Thyroid gland (tissue), 4 donors: ENCODE results near the gene TRIM17. TPM values are rescaled to one million over a fixed set of nuclear protein-coding genes. Genes with fewer than 3 reads are reported as not detected.

Experiments used
- DNase-seq, 2 donors: peaks; one replicate each; pipeline ENCODE4 v3.0.0-alpha.2; 2019
- H3K27ac ChIP-seq, 3 donors: fragments of 200-600 bp; sonication (generic); 1 replicate in 2 of 3; 2 replicates in 1 of 3; pipeline ENCODE4 v1.5.1; 2016 to 2019; ENCODE audit warnings: mild to moderate bottlenecking in 1 of 3, moderate library complexity in 1 of 3
- H3K27me3 ChIP-seq: fragments of 200-600 bp; sonication (generic); one replicate; pipeline ENCODE4 v1.5.1; 2019
- H3K36me3 ChIP-seq, 2 donors: fragments of 200-600 bp; sonication (generic); one replicate each; pipeline ENCODE4 v1.5.1; 2016 to 2019
- H3K4me1 ChIP-seq, 2 donors: fragments of 200-600 bp; sonication (generic); one replicate each; pipeline ENCODE4 v1.5.1; 2017 to 2019
- H3K4me3 ChIP-seq, 3 donors: fragments of 200-600 bp; sonication (generic); replicated peaks in 1 of 3; 1 replicate in 2 of 3; 2 replicates in 1 of 3; pipeline ENCODE4 v1.5.1; 2016; ENCODE audit warnings: mild to moderate bottlenecking in 1 of 3
- H3K9me3 ChIP-seq: fragments of 200-600 bp; sonication (generic); one replicate; pipeline ENCODE4 v1.5.1; 2017
- POLR2A ChIP-seq, 2 donors: fragments of 450-650 bp; IDR thresholded peaks; one replicate each; pipeline ENCODE4 v1.6.1; 2017; ENCODE audit warnings: antibody characterized with exemption in 2 of 2, mild to moderate bottlenecking in 2 of 2, moderate library complexity in 1 of 2
- WGBS, 2 donors: methylation state at CpG; one replicate each; pipeline ENCODE4 v1.1.5; 2017; 5-methylcytosine and 5-hydroxymethylcytosine counted together
- intact Hi-C: fragments of 100-400 bp; cut with DNase I; formaldehyde crosslinking; loops from one replicate; pipeline ENCODE4 v1.15.1; 2023
- total RNA-seq, 4 donors: library from RNA; depleted of rRNA; stranded (reverse); fragments of >200 nt; gene quantifications; one replicate each; pipeline ENCODE4 v1.2.3, GENCODE V29; 2016
- TF ChIP-seq, protein P1 (sequence below), 6 experiments: fragments of 200-600 bp in 3 of 6; fragments of 450-650 bp in 3 of 6; sonication (generic) in 3 of 6; IDR thresholded peaks; one replicate each; pipeline ENCODE4 v1.5.1; 2016 to 2019; ENCODE audit warnings: antibody characterized with exemption in 6 of 6, mild to moderate bottlenecking in 2 of 6, inconsistent platforms in 1 of 6, moderate library complexity in 1 of 6

Gene TRIM17
- total RNA-seq, 4 donors from 2014 or later, result 1.3 to 2.8 (median 2.8) TPM; not detected in 1

DNA sequence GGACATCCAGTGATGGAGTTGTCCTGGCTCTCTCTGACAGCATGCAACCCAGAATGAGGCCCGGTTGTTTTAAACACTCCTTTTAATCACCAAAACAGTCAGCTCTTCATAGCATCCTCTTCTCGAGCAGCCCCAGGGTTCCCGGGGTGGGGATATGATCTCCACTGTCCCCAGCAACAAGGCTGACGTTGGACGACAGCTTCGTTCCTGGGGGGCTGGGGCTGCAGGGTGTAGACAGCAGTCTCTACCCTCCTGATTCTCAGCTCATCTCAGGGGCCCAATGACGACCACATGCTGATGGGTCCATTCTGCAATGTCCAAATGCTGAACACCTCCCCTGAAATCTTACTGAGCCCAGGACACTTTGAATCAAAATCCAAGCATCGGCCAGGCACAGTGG is 37.0 kb downstream of the TRIM17 start:
- intact Hi-C loops, result loop anchor here (10.0 kb wide), 2 partner anchors 105 to 165 kb away; partner anchors contain the start of gene RNF187
- Histone ChIP-seq H3K9me3 (no peaks in the 10 kb centered on the region), H3K36me3 (no peaks in the 10 kb centered on the region), H3K4me1 (peaks cover 16 to 25% of the 10 kb centered on the region in 2 donors), H3K27me3 (no peaks in the 10 kb centered on the region), H3K4me3 (no peak overlapping the region), H3K27ac (peak overlapping the region in 1 of 3 donors; percentile 74)
- TF ChIP-seq POLR2A (IDR thresholded peaks at IDR 0.05), result no peak
- TF ChIP-seq, protein P1, sequence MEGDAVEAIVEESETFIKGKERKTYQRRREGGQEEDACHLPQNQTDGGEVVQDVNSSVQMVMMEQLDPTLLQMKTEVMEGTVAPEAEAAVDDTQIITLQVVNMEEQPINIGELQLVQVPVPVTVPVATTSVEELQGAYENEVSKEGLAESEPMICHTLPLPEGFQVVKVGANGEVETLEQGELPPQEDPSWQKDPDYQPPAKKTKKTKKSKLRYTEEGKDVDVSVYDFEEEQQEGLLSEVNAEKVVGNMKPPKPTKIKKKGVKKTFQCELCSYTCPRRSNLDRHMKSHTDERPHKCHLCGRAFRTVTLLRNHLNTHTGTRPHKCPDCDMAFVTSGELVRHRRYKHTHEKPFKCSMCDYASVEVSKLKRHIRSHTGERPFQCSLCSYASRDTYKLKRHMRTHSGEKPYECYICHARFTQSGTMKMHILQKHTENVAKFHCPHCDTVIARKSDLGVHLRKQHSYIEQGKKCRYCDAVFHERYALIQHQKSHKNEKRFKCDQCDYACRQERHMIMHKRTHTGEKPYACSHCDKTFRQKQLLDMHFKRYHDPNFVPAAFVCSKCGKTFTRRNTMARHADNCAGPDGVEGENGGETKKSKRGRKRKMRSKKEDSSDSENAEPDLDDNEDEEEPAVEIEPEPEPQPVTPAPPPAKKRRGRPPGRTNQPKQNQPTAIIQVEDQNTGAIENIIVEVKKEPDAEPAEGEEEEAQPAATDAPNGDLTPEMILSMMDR (IDR thresholded peaks at IDR 0.05), result no peak
- no peak for DNase-seq
- 75 to 80% methylated on average over 8 of the region's 8 CpGs for WGBS, 2 donors

DNA sequence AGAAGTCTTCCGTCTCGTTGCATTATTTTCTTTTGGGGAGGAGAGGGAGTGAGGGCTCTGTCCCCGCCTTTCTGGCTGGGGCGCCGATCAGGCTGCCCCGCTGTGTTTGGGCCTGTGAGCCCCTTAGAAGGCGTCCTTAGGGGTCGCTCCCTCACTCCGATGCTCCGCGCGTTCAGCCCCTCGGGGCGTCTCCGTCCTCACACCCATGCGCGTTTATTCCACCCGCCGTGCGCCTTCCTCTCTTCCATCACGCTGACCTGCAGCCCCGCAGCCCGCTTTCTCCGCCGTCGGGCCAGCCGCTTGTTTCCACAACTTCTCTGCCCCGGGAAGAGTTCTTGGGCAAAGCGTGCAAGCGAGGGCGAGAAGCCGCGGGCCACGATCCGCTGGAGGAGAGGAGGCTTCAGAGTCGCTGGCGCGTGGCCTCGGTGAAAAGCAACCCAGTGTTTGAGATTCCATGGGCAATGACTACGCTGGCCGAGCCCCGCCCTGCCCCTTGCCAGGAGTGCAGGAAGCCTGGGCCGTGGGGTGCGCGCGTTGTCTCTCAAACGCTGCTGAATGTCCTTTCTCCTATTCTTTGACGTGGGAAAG is 37.7 kb downstream of the TRIM17 start:
- Histone ChIP-seq H3K36me3 (no peaks in the 10 kb centered on the region), H3K4me1 (peaks cover 16 to 29% of the 10 kb centered on the region in 2 donors), H3K27me3 (no peaks in the 10 kb centered on the region), H3K27ac (peak overlapping the region; percentile 74 to 82 (median 78)), H3K4me3 (peak overlapping the region in 2 of 3 donors; percentile 44 to 52), H3K9me3 (no peaks in the 10 kb centered on the region)
- no peak for TF ChIP-seq POLR2A (IDR thresholded peaks at IDR 0.05)
- TF ChIP-seq, protein P1 (IDR thresholded peaks at IDR 0.05), result peak in 1 of 6 experiments; percentile 8
- DNase-seq, result peak; percentile 86 to 87
- intact Hi-C loops, result loop anchor here (10.0 kb wide), 2 partner anchors 106 to 164 kb away; partner anchors contain the start of gene RNF187
- 9% methylated on average over 22 to 30 of the region's 48 CpGs for WGBS, 2 donors

DNA sequence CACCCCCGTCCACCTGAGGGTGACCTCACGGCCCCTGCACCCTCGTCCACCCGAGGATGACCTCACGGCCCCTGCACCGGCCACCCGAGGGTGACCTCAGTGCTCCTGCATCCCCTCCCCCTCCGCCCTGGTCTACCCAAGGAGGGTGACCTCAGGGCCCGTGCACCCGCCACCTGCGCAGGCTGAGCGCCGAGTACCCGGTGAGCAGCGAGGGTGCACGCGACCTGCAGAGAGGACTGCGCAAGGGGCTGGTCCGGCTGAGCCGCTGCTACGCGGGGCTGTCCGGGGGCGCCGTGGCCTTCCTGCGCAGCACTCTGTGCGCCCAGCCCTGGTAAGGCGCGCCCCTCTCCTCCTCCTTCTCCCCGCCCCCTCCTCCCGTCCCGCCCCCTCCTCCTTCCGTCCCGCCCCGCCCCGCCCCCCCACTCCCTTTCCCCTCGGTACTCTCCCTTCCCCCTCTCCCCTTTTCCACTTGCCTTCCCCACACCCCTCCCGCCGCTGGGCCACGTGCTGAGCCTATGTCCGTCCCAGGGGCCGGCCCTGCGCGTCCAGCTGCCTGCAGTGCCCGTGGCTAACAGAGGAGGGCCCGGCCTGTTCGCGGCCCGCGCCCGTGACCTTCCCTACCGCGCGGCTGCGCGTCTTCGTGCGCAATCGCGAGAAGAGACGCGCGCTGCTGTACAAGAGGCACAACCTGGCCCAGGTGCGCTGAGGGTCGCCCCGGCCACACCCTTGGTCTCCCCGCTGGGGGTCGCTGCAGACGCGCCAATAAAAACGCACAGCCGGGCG is 38.4 kb downstream of the TRIM17 start:
- H3K27ac ChIP-seq, result peak overlapping the region; percentile 74 to 82 (median 78)
- 0 to 2% methylated on average over 29 to 41 of the region's 73 CpGs for WGBS, 2 donors
- intact Hi-C loops, result loop anchor here (10.0 kb wide), 2 partner anchors 107 to 163 kb away; partner anchors contain the start of gene RNF187
- peaks cover 16 to 35% of the 10 kb centered on the region in 2 donors for H3K4me1 ChIP-seq
- peak; percentile 87 for DNase-seq
- H3K36me3 ChIP-seq, result no peaks in the 10 kb centered on the region
- H3K4me3 ChIP-seq, result peak overlapping the region in 2 of 3 donors; percentile 44 to 52
- no peaks in the 10 kb centered on the region for H3K27me3 ChIP-seq
- H3K9me3 ChIP-seq, result no peaks in the 10 kb centered on the region
- TF ChIP-seq, protein P1 (IDR thresholded peaks at IDR 0.05), result peak in 5 of 6 experiments; percentile 26 to 77 (median 60)
- TF ChIP-seq POLR2A (IDR thresholded peaks at IDR 0.05), result peak in 1 of 2 donors; percentile 71

DNA sequence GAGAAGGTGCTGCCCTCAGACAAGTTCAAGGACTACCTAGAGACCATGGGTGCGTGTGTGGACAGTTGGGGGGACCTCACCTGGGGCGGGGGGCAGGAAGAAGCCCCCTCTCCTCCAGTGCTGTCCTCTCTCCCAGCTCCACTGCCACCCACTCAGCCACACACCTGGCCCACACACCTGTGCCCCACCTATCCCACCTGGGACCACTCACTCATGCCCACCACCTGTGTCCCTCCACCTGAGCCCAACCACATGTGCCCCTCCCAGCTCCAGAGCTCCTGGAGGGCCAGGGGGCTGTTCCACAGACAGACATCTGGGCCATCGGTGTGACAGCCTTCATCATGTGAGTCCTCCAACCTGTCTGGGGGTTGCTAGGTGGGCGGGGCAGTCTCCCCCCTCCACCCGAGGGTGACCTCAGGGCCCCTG is 39.0 kb downstream of the TRIM17 start:
- TF ChIP-seq, protein P1 (IDR thresholded peaks at IDR 0.05), result no peak
- TF ChIP-seq POLR2A (IDR thresholded peaks at IDR 0.05), result no peak
- Histone ChIP-seq H3K4me3 (peak overlapping the region in 1 of 3 donors; percentile 44), H3K36me3 (no peaks in the 10 kb centered on the region), H3K4me1 (peaks cover 16 to 41% of the 10 kb centered on the region in 2 donors), H3K9me3 (no peaks in the 10 kb centered on the region), H3K27me3 (no peaks in the 10 kb centered on the region), H3K27ac (peak overlapping the region; percentile 59 to 78 (median 74))
- intact Hi-C loops, result loop anchor here (10.0 kb wide), 2 partner anchors 107 to 163 kb away; partner anchors contain the start of gene RNF187
- DNase-seq, result no peak
- WGBS, 2 donors, result 85 to 100% methylated on average over 2 of the region's 5 CpGs
